ENCODE measurements around the gene TOPORS. TPM values are rescaled to one million over a fixed set of nuclear protein-coding genes. Genes with fewer than 3 reads are reported as not detected.

The TOPORS gene
- 23.2 TPM for total RNA-seq

GRCh38 chr9:32552172-32552872 is at the start of gene TOPORS, which contains the start of gene SMIM27:
TOPORS (minus strand) TSS chr9:32552586; CDS start chr9:32552436, 150 bp downstream.
SMIM27 (plus strand) TSS chr9:32552327; CDS start chr9:32552435, 108 bp downstream.

GRCh38 chr9:32572900-32573523 is 20.6 kb upstream of the TOPORS start, which contains the start of gene NDUFB6:
NDUFB6 (minus strand) TSS chr9:32573159; CDS start chr9:32573060, 99 bp downstream.

GRCh38 chr9:32526041-32526706 is 26.2 kb downstream of the TOPORS start, which contains the start of gene RIGI:
RIGI (minus strand) TSS chr9:32526196; CDS start chr9:32526166, 30 bp downstream.

Other genes starting within 250 kb of the TOPORS start
- gene ACO1, start 167.9 kb downstream of the TOPORS start, total RNA-seq, result 21.5 TPM
- gene RIGI, start 26.4 kb downstream of the TOPORS start, total RNA-seq, result 11.2 TPM
- 12.8 TPM for gene SMIM27, start 259 bp downstream of the TOPORS start, total RNA-seq
- 65.6 TPM for gene NDUFB6, start 20.6 kb upstream of the TOPORS start, total RNA-seq
- not detected for gene TAF1L, start 83.1 kb upstream of the TOPORS start, total RNA-seq
- 0.88 TPM for gene TMEM215, start 231.0 kb upstream of the TOPORS start, total RNA-seq